Astrocyte (in vitro differentiated cells and primary cell): Measurements from ENCODE around the gene DEGS2.

Experiments used
- EZH2 ChIP-seq: IDR thresholded peaks from 2 replicates; pipeline ENCODE4 v1.6.1; 2012; ENCODE audit warnings: mild to moderate bottlenecking, low read length, inconsistent platforms; ENCODE audit not compliant: insufficient read depth
- TF ChIP-seq, protein P1 (sequence below): IDR thresholded peaks from 2 replicates; pipeline ENCODE4 v1.5.1; 2011; ENCODE audit warnings: low read depth, mild to moderate bottlenecking, inconsistent platforms, low read length, moderate library complexity; ENCODE audit not compliant: insufficient read depth

DNA sequence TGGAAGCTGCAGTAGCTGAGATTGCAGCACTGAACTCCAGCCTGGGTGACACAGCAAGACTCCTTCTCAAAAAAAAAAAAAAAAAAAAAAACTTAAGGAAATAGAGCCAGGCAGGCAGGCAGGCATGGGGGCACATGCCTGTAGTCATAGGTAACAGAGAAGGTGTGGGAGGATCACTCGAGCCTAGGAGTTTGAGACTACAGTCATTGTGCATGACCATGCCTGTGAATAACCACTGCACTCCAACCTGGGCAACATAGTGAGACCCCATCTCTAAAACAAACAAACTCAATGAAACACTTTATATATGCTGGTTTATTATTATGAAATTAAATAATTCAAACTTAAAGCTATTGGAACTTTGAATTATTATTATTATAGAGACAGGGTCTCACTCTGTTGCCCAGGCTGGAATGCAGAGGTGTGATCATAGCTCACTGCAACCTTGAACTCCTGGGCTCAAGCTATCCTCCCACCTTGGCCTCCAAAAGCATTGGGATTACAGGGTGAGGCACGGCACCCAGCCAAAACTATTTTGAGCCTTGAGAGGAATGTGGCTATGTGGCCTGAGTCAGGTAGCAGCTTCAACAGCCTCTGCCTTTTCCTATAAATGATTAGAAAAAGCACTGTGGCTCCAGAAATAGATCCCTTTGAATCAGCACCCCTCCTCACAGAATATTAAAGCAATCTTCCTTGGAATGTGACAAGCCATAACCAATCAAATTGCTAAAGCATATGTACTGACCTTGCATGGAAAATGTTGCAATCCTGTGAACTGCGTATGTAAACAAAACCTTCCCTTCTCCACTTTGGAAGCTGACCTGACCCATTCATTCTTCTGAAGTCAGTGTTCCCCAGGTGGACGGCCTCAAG is 44.8 kb upstream of the DEGS2 start:
- TF ChIP-seq EZH2, result no peak
- TF ChIP-seq, protein P1, sequence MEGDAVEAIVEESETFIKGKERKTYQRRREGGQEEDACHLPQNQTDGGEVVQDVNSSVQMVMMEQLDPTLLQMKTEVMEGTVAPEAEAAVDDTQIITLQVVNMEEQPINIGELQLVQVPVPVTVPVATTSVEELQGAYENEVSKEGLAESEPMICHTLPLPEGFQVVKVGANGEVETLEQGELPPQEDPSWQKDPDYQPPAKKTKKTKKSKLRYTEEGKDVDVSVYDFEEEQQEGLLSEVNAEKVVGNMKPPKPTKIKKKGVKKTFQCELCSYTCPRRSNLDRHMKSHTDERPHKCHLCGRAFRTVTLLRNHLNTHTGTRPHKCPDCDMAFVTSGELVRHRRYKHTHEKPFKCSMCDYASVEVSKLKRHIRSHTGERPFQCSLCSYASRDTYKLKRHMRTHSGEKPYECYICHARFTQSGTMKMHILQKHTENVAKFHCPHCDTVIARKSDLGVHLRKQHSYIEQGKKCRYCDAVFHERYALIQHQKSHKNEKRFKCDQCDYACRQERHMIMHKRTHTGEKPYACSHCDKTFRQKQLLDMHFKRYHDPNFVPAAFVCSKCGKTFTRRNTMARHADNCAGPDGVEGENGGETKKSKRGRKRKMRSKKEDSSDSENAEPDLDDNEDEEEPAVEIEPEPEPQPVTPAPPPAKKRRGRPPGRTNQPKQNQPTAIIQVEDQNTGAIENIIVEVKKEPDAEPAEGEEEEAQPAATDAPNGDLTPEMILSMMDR, result no peak
